Measurements from ENCODE around the gene WIPF1.

WIPF1 gene

GRCh38 chr2:174518395-174518794 is 79.2 kb downstream of the WIPF1 start:
- no peak for TF ChIP-seq EZH2phosphoT487 (IDR thresholded peaks at IDR 0.05; ENCODE audit: borderline replicate concordance, low read length)
- no peak for TF ChIP-seq CTCF (IDR thresholded peaks at IDR 0.05; ENCODE audit: low read depth, low read length, poor library complexity, severe bottlenecking)
- Histone ChIP-seq H4K20me1 (ENCODE audit: control insufficient read depth, insufficient read depth, low read depth, low read length) (no peaks in the 10 kb centered on the region), H3K4me2 (ENCODE audit: low read length) (no peak overlapping the region), H3K36me3 (ENCODE audit: control insufficient read depth, low read length) (no peaks in the 10 kb centered on the region), H3K9me2 (replicated peaks; ENCODE audit: control insufficient read depth, low read length) (no peaks in the 10 kb centered on the region), H3K27me3 (ENCODE audit: control insufficient read depth, low read length) (peaks cover 5% of the 10 kb centered on the region), H3K4me3 (ENCODE audit: low read length) (no peak overlapping the region), H3K4me1 (ENCODE audit: control insufficient read depth, low read length) (no peaks in the 10 kb centered on the region), H3K9me3 (ENCODE audit: control insufficient read depth, insufficient read depth, low read length) (no peaks in the 10 kb centered on the region), H3K79me2 (ENCODE audit: control insufficient read depth, low read length) (no peaks in the 10 kb centered on the region), H3F3A (ENCODE audit: control insufficient read depth, insufficient read depth) (no peaks in the 10 kb centered on the region), H3K27ac (ENCODE audit: low read depth, low read length) (no peak overlapping the region)

GRCh38 chr2:174516501-174517378 is 80.9 kb downstream of the WIPF1 start:
- no peak for TF ChIP-seq EZH2phosphoT487 (IDR thresholded peaks at IDR 0.05; ENCODE audit: borderline replicate concordance, low read length)
- TF ChIP-seq CTCF (IDR thresholded peaks at IDR 0.05; ENCODE audit: low read depth, low read length, poor library complexity, severe bottlenecking) = no peak
- Histone ChIP-seq H3K36me3 (ENCODE audit: control insufficient read depth, low read length) (no peaks in the 10 kb centered on the region), H3K4me3 (ENCODE audit: low read length) (no peak overlapping the region), H3K9me3 (ENCODE audit: control insufficient read depth, insufficient read depth, low read length) (no peaks in the 10 kb centered on the region), H3F3A (ENCODE audit: control insufficient read depth, insufficient read depth) (no peaks in the 10 kb centered on the region), H4K20me1 (ENCODE audit: control insufficient read depth, insufficient read depth, low read depth, low read length) (no peaks in the 10 kb centered on the region), H3K79me2 (ENCODE audit: control insufficient read depth, low read length) (no peaks in the 10 kb centered on the region), H3K9me2 (replicated peaks; ENCODE audit: control insufficient read depth, low read length) (no peaks in the 10 kb centered on the region), H3K4me2 (ENCODE audit: low read length) (no peak overlapping the region), H3K4me1 (ENCODE audit: control insufficient read depth, low read length) (no peaks in the 10 kb centered on the region), H3K27me3 (ENCODE audit: control insufficient read depth, low read length) (peaks cover 3% of the 10 kb centered on the region; the same call in 1 of the 2 replicates), H3K27ac (ENCODE audit: low read depth, low read length) (no peak overlapping the region)

GRCh38 chr2:174512345-174512744 is 85.3 kb downstream of the WIPF1 start:
- Histone ChIP-seq H3F3A (ENCODE audit: control insufficient read depth, insufficient read depth) (no peaks in the 10 kb centered on the region), H4K20me1 (ENCODE audit: control insufficient read depth, insufficient read depth, low read depth, low read length) (no peaks in the 10 kb centered on the region), H3K79me2 (ENCODE audit: control insufficient read depth, low read length) (no peaks in the 10 kb centered on the region), H3K27ac (ENCODE audit: low read depth, low read length) (no peak overlapping the region), H3K9me2 (replicated peaks; ENCODE audit: control insufficient read depth, low read length) (no peaks in the 10 kb centered on the region), H3K4me3 (ENCODE audit: low read length) (no peak overlapping the region), H3K36me3 (ENCODE audit: control insufficient read depth, low read length) (no peaks in the 10 kb centered on the region), H3K4me2 (ENCODE audit: low read length) (no peak overlapping the region), H3K4me1 (ENCODE audit: control insufficient read depth, low read length) (no peaks in the 10 kb centered on the region), H3K27me3 (ENCODE audit: control insufficient read depth, low read length) (no peaks in the 10 kb centered on the region), H3K9me3 (ENCODE audit: control insufficient read depth, insufficient read depth, low read length) (peaks cover 20% of the 10 kb centered on the region)
- TF ChIP-seq CTCF (IDR thresholded peaks at IDR 0.05; ENCODE audit: low read depth, low read length, poor library complexity, severe bottlenecking) = no peak
- TF ChIP-seq EZH2phosphoT487 (IDR thresholded peaks at IDR 0.05; ENCODE audit: borderline replicate concordance, low read length) = no peak
